HEK293T (cell line): ENCODE measurements around the gene PLBD2.

Experiments
- CTCF ChIA-PET: fragments of 350-600 bp; formaldehyde crosslinking; extraction: SDS; loops from one replicate; lab custom pipeline; 2021; ENCODE audit warnings: antibody characterized with exemption, inconsistent platforms; lab: Yijun Ruan, JAX
- POLR2A ChIA-PET: fragments of 350-600 bp; formaldehyde crosslinking; extraction: SDS; loops from one replicate; lab custom pipeline; 2020; ENCODE audit warnings: antibody characterized with exemption, inconsistent platforms; lab: Yijun Ruan, JAX
- DNase-seq: peaks from one replicate; pipeline ENCODE4 v3.0.0; 2012; ENCODE audit warnings: mixed read lengths; ENCODE audit errors: extremely low spot score
- ARNT ChIP-seq: fragments of 450-650 bp; IDR thresholded peaks from 2 replicates; pipeline ENCODE4 v1.6.1; 2017; ENCODE audit warnings: mild to moderate bottlenecking
- BHLHE40 ChIP-seq: fragments of 450-650 bp; IDR thresholded peaks from 2 replicates; pipeline ENCODE4 v1.6.1; 2016; ENCODE audit warnings: mild to moderate bottlenecking, moderate library complexity, borderline replicate concordance
- CTBP1 ChIP-seq: fragments of 450-650 bp; IDR thresholded peaks from 2 replicates; pipeline ENCODE4 v1.6.1; 2016; ENCODE audit warnings: borderline replicate concordance
- ELF4 ChIP-seq: fragments of 450-650 bp; IDR thresholded peaks from 2 replicates; pipeline ENCODE4 v1.6.1; 2017; ENCODE audit warnings: antibody characterized with exemption
- FOXA1 ChIP-seq: fragments of 450-650 bp; IDR thresholded peaks from 2 replicates; pipeline ENCODE4 v1.6.1; 2016; ENCODE audit warnings: mild to moderate bottlenecking
- FOXK2 ChIP-seq: fragments of 450-650 bp; IDR thresholded peaks from 2 replicates; pipeline ENCODE4 v1.6.1; 2016; ENCODE audit warnings: mild to moderate bottlenecking
- FOXM1 ChIP-seq: fragments of 450-650 bp; IDR thresholded peaks from 2 replicates; pipeline ENCODE4 v1.6.1; 2017; ENCODE audit warnings: mild to moderate bottlenecking, borderline replicate concordance
- HDGF ChIP-seq: fragments of 450-650 bp; IDR thresholded peaks from 2 replicates; pipeline ENCODE4 v1.6.1; 2017; ENCODE audit warnings: antibody characterized with exemption, borderline replicate concordance
- L3MBTL2 ChIP-seq: fragments of 450-650 bp; conservative IDR thresholded peaks from 2 replicates; pipeline ENCODE4 v1.6.1; 2016; ENCODE audit warnings: mild to moderate bottlenecking
- LEF1 ChIP-seq: fragments of 450-650 bp; IDR thresholded peaks from 2 replicates; pipeline ENCODE4 v1.6.1; 2017; ENCODE audit warnings: mild to moderate bottlenecking, borderline replicate concordance
- NFRKB ChIP-seq: fragments of 450-650 bp; IDR thresholded peaks from 2 replicates; pipeline ENCODE4 v1.6.1; 2016; ENCODE audit warnings: mild to moderate bottlenecking, moderate library complexity
- SP1 ChIP-seq: fragments of 450-650 bp; IDR thresholded peaks from 2 replicates; pipeline ENCODE4 v1.6.1; 2017
- SUZ12 ChIP-seq: fragments of 450-650 bp; IDR thresholded peaks from 2 replicates; pipeline ENCODE4 v1.6.1; 2016; ENCODE audit warnings: mild to moderate bottlenecking
- TARDBP ChIP-seq: fragments of 450-650 bp; IDR thresholded peaks from 2 replicates; pipeline ENCODE4 v1.6.1; 2016
- ZNF384 ChIP-seq: fragments of 450-650 bp; IDR thresholded peaks from 2 replicates; pipeline ENCODE4 v1.6.1; 2016
- TF ChIP-seq, protein P1 (sequence below): fragments of 450-650 bp; IDR thresholded peaks from 2 replicates; pipeline ENCODE4 v1.6.1; 2016

Gene PLBD2

DNA sequence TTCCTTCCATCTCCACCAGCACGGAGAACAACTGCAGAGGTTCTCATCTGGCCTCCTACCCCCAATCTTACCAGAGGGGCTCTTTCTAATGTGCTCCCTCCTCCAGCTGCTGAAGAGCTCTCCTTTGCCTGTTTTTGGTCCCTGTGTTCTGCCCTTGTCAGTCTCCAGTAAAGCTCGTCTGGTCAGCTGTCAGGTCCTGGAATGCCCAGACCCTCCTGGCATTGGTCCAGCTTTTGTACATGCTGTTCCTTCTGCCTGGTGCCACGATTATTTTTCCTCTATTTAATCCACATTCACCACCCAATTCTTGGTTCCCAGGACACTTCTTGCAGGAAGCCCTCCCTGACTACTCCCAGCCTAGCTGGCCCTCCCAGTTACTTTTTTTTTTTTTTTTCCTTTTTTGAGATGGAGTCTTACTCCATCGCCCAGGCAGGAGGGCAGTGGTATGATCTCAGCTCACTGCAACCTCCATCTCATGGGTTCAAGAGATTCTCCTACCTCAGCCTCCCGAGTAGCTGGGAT, 30.0 kb upstream of the PLBD2 start:
- TF ChIP-seq FOXA1 = no peak
- POLR2A ChIA-PET = no interaction called here
- CTCF ChIA-PET = interaction anchor here (0.9 kb wide), 1 partner anchor 97 kb away, joined by 3 read pairs; no protein-coding TSS in a partner anchor
- DNase-seq = no peak

DNA sequence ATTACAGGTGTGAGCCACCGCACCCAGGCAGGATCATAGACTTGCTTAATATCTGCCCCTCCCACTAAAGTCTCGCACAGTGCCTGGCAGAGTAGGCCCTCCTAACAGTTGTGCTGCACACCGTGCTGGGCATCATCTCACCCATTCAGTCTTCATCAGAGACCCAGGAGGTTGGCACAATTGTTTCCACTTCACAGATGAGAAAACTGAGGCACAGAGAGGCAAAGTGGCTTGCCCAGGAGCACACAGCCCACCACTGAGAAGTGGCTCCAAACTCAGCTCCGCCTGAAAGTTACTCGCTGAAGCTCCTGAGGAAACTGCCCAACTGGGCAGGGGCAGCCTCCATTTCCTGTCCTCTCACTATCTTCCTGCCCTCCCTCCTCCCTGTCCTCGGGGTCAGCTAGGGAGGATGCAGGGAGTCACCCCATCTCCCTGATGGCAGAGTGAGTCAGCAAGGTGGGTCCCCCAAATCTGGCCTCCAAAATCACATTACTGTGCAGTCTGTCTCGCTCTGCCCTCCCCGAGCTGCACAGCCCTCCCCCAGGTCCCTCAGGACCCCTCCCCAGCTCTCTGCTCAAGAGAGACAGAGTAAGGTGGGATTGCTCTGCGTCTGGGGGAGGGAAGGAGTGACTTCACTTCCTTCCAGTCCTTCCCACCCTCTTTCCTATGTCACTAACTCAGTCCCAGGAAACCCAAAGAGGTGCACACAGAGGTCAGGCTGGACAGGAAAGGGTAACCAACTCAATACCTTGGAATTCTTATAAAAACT, 29.2 kb upstream of the PLBD2 start:
- no peak for DNase-seq
- CTCF ChIA-PET = no interaction called here
- POLR2A ChIA-PET = no interaction called here
- TF ChIP-seq NFRKB = no peak
- TF ChIP-seq, protein P1, sequence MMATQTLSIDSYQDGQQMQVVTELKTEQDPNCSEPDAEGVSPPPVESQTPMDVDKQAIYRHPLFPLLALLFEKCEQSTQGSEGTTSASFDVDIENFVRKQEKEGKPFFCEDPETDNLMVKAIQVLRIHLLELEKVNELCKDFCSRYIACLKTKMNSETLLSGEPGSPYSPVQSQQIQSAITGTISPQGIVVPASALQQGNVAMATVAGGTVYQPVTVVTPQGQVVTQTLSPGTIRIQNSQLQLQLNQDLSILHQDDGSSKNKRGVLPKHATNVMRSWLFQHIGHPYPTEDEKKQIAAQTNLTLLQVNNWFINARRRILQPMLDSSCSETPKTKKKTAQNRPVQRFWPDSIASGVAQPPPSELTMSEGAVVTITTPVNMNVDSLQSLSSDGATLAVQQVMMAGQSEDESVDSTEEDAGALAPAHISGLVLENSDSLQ = no peak
- no peak for TF ChIP-seq ELF4
- TF ChIP-seq CTBP1 = no peak
- TF ChIP-seq FOXK2 = no peak
- no peak for TF ChIP-seq ARNT
- no peak for TF ChIP-seq TARDBP
- no peak for TF ChIP-seq ZNF384
- no peak for TF ChIP-seq LEF1
- no peak for TF ChIP-seq FOXA1
- no peak for TF ChIP-seq HDGF
- TF ChIP-seq SUZ12 = no peak
- no peak for TF ChIP-seq BHLHE40
- no peak for TF ChIP-seq SP1

DNA sequence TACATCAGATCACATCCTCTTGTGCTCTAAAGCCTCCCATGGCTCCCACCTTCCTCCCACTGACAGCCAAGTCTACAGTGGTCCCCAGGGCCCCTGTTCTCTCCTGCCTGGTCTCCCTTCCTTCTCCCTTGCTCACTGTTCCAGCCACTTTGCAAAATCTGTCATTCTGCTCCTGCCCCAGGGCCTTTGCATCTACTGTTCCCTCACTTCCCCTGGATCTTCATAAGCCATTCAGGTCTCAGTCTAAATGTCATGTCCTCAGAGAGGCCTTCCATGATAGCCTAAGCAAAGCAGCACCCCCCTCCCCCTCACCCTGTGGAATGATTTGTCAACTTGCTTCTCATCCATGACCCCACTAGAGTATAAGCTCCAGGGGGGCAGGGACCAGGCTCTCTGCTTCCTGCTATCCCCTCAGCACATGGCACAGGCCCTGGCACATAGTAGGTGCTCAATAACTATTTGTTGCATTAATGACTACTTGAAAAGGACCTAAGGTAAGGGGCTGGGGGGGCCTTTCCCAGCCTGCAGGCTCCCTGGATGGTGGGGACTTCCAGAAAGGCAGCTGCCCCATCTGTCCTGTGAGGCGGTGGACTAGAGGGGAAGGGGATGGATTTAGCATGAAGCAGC, 28.5 kb upstream of the PLBD2 start:
- POLR2A ChIA-PET = no interaction called here
- CTCF ChIA-PET = no interaction called here
- no peak for TF ChIP-seq TARDBP
- no peak for TF ChIP-seq ARNT
- no peak for TF ChIP-seq BHLHE40
- TF ChIP-seq ELF4 = no peak
- DNase-seq = no peak

DNA sequence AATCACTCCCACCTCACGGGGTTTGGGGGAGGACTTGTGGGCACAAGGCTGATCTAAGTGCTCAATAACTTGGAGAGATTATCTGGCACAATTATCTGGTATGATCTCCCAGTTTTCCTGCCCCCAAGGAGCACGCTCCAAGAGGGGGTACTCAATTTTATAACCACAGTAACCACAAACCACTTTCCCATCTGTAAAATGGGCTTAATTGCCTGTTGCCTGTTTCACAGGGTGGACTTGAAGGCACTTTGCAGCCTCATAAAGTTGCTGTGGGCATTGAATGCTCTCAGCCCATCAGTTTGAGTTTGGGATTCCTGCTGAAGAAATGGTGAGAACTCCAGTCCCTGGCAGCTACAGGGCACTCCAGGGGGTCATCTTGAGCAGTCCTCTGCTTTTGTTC, 27.9 kb upstream of the PLBD2 start:
- POLR2A ChIA-PET = no interaction called here
- DNase-seq = no peak
- TF ChIP-seq ZNF384 = no peak
- TF ChIP-seq SP1 = no peak
- no peak for TF ChIP-seq SUZ12
- TF ChIP-seq FOXA1 = no peak
- TF ChIP-seq TARDBP = no peak
- TF ChIP-seq LEF1 = no peak
- TF ChIP-seq FOXM1 = no peak
- TF ChIP-seq HDGF = no peak
- CTCF ChIA-PET = no interaction called here

DNA sequence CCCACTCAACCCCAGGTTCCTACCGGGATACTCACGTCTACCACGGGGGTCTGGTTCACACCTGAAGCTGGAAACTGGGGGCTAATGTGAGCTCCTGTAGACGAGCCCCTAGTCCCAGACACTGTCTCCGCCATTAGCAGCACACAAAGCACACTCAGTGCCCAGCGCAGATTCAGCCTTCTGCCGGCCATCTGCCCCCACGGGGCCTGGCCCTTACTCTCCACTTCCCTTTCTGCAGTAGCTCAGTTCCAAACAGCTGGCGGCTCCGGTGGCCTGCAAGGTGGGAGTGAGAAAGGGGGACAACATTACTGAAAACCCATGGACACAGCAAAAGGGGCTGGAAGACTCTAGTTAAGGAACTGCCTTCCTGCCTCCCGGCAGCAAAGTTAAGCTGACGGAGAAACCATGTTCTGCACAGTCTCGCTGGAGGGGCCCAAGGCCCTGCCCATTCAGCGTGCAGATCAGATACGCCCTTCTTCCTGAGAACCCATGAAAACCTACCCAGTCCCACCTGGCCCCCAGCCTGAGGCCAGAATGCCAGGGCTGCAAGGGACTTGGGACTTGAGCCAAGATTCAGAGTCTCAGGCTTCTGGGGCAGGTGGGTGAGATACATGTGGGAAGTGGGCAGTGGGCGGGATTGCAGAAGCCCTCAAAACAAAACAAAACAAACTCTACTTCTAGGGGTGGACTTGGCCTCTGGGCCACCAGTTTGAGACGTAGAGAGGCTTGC, 25.5 kb upstream of the PLBD2 start:
- DNase-seq = no peak
- POLR2A ChIA-PET = interaction anchor here (1.1 kb wide), 1 partner anchor 11 kb away, joined by 3 read pairs; no protein-coding TSS in a partner anchor
- CTCF ChIA-PET = interaction anchor here (0.6 kb wide), 1 partner anchor 88 kb away, joined by 3 read pairs; no protein-coding TSS in a partner anchor
- TF ChIP-seq HDGF = no peak
- TF ChIP-seq SP1 = no peak

GRCh38 chr12:113333418-113333750, 25.0 kb upstream of the PLBD2 start:
- POLR2A ChIA-PET = no interaction called here
- CTCF ChIA-PET = no interaction called here
- DNase-seq = no peak
- TF ChIP-seq LEF1 = no peak
- no peak for TF ChIP-seq ARNT
- TF ChIP-seq, protein P1 = no peak
- no peak for TF ChIP-seq FOXM1
- no peak for TF ChIP-seq SUZ12
- no peak for TF ChIP-seq HDGF
- TF ChIP-seq NFRKB = no peak
- TF ChIP-seq L3MBTL2 = no peak
- TF ChIP-seq CTBP1 = no peak
- no peak for TF ChIP-seq TARDBP
- TF ChIP-seq FOXK2 = no peak
- no peak for TF ChIP-seq ZNF384
- no peak for TF ChIP-seq ELF4
- TF ChIP-seq BHLHE40 = no peak
- no peak for TF ChIP-seq FOXA1
- TF ChIP-seq SP1 = no peak
